Cardiac muscle cell (in vitro differentiated cells and primary cell): ENCODE results near the gene PTPRD. TPM values are rescaled to one million over a fixed set of nuclear protein-coding genes. Genes with fewer than 3 reads are reported as not detected.

Experiments used
- DNase-seq, 2 donors: peaks; one replicate each; pipeline versions ENCODE4 v3.0.0 to v3.0.0-alpha.2; 2010 to 2017; ENCODE audit warnings: low read depth in 1 of 2, low spot score in 1 of 2
- H3K27ac ChIP-seq: fragments of 200-600 bp; sonication (generic); 2 replicates; pipeline ENCODE4 v1.5.1; 2016
- H3K27me3 ChIP-seq: fragments of 200-600 bp; sonication (generic); 2 replicates; pipeline ENCODE4 v1.6.0; 2016; ENCODE audit warnings: control low read depth
- H3K36me3 ChIP-seq: fragments of 200-600 bp; sonication (generic); 2 replicates; pipeline ENCODE4 v1.5.1; 2016; ENCODE audit warnings: control low read depth
- H3K4me1 ChIP-seq: fragments of 200-600 bp; sonication (generic); 2 replicates; pipeline ENCODE4 v1.8.1; 2017; ENCODE audit warnings: low read depth, mild to moderate bottlenecking, mixed run types
- H3K4me3 ChIP-seq: fragments of 200-600 bp; sonication (generic); 2 replicates; pipeline ENCODE4 v1.5.1; 2016; ENCODE audit warnings: mild to moderate bottlenecking
- H3K9me3 ChIP-seq: fragments of 200-600 bp; sonication (generic); 2 replicates; pipeline ENCODE4 v1.5.1; 2017; ENCODE audit warnings: low read depth, mild to moderate bottlenecking, control low read depth
- CTCF ChIP-seq: IDR thresholded peaks from 2 replicates; pipeline ENCODE4 v1.5.1; 2012; ENCODE audit warnings: low read depth, mild to moderate bottlenecking, low read length
- polyA plus RNA-seq: library from polyadenylated mRNA; unstranded; fragments of >200 nt; fragmentation: Nextera tagmentation; extraction: Ambion mirVana; gene quantifications from 2 replicates; pipeline ENCODE4 v1.2.1, GENCODE V29; 2016
- total RNA-seq: library from RNA; depleted of rRNA; stranded (reverse); fragments of >200 nt; gene quantifications from 2 replicates; pipeline ENCODE4 v1.2.3, GENCODE V29; 2016

Gene PTPRD
- total and polyA plus RNA-seq, 2 experiments from 2014 or later, result 37.0 to 287 TPM

- H3K27ac ChIP-seq, result no peak overlapping the region
- H3K27me3 ChIP-seq, result no peaks in the 10 kb centered on the region
- DNase-seq, result no peak
- TF ChIP-seq CTCF, result no peak
- H3K4me1 ChIP-seq, result peaks cover 4% of the 10 kb centered on the region
- no peaks in the 10 kb centered on the region for H3K36me3 ChIP-seq
- no peaks in the 10 kb centered on the region for H3K9me3 ChIP-seq
- H3K4me3 ChIP-seq, result no peak overlapping the region
Observed at GRCh38 chr9:8762479-8763085, 1850.2 kb downstream of the PTPRD start.

- Histone ChIP-seq H3K9me3 (no peaks in the 10 kb centered on the region), H3K27me3 (no peaks in the 10 kb centered on the region), H3K4me1 (peaks cover 4% of the 10 kb centered on the region), H3K27ac (no peak overlapping the region), H3K4me3 (no peak overlapping the region), H3K36me3 (no peaks in the 10 kb centered on the region)
- peak in 1 of 2 donors; percentile 18 for DNase-seq
- no peak for TF ChIP-seq CTCF
Observed at GRCh38 chr9:8760000-8760767, 1852.6 kb downstream of the PTPRD start.

GRCh38 chr9:8757881-8758280 is 1854.9 kb downstream of the PTPRD start:
- Histone ChIP-seq H3K9me3 (no peaks in the 10 kb centered on the region), H3K36me3 (no peaks in the 10 kb centered on the region), H3K4me1 (peaks cover 4% of the 10 kb centered on the region), H3K4me3 (no peak overlapping the region), H3K27me3 (no peaks in the 10 kb centered on the region), H3K27ac (no peak overlapping the region)
- no peak for DNase-seq
- no peak for TF ChIP-seq CTCF

- Histone ChIP-seq H3K27ac (no peak overlapping the region), H3K36me3 (no peaks in the 10 kb centered on the region), H3K4me3 (no peak overlapping the region), H3K27me3 (no peaks in the 10 kb centered on the region), H3K4me1 (peaks cover 16% of the 10 kb centered on the region), H3K9me3 (no peaks in the 10 kb centered on the region)
- DNase-seq, result no peak
- TF ChIP-seq CTCF, result no peak
Observed at GRCh38 chr9:8754751-8755150, 1858.1 kb downstream of the PTPRD start.

GRCh38 chr9:8751406-8751930 is 1861.3 kb downstream of the PTPRD start:
- no peak for TF ChIP-seq CTCF
- no peak overlapping the region for H3K4me3 ChIP-seq
- no peak for DNase-seq
- peak overlapping the region; percentile 81 for H3K27ac ChIP-seq
- H3K4me1 ChIP-seq, result peaks cover 16% of the 10 kb centered on the region
- no peaks in the 10 kb centered on the region for H3K9me3 ChIP-seq
- H3K36me3 ChIP-seq, result no peaks in the 10 kb centered on the region
- no peaks in the 10 kb centered on the region for H3K27me3 ChIP-seq
